Ovary (tissue), 3 donors: ENCODE results near the gene NDUFA8.

Source experiments
- CTCF ChIP-seq, 3 donors: fragments of 450-650 bp in 2 of 3; fragments of 200-600 bp in 1 of 3; IDR thresholded peaks; one replicate each; pipeline versions ENCODE4 v1.5.1 to v1.8.0; 2016 to 2022; ENCODE audit warnings: antibody characterized with exemption in 3 of 3, mild to moderate bottlenecking in 1 of 3
- EP300 ChIP-seq: sonication (generic); formaldehyde crosslinking; IDR thresholded peaks from one replicate; pipeline ENCODE4 v1.6.1; 2017; ENCODE audit warnings: antibody characterized with exemption
- POLR2A ChIP-seq: fragments of 450-650 bp; IDR thresholded peaks from one replicate; pipeline ENCODE4 v1.6.1; 2017; ENCODE audit warnings: antibody characterized with exemption, mild to moderate bottlenecking, moderate library complexity
- donor health status: DM: no; HTN: no; CAD: no.

GRCh38 chr9:122119721-122120120, 39.9 kb downstream of the NDUFA8 start:
- TF ChIP-seq CTCF (IDR thresholded peaks at IDR 0.05) (no peak), POLR2A (no peak), EP300 (no peak)
